Myocyte (in vitro differentiated cells): ENCODE measurements around the gene HOXD10. TPM values are rescaled to one million over a fixed set of nuclear protein-coding genes. Genes with fewer than 3 reads are reported as not detected.

Source experiments
- DNase-seq: peaks from one replicate; pipeline ENCODE4 v3.0.0-alpha.2; 2012; ENCODE audit warnings: low read depth
- polyA plus RNA-seq: library from polyadenylated mRNA; unstranded; fragments of >200 nt; gene quantifications from one replicate; pipeline ENCODE4 v1.2.1, GENCODE V29; 2012; ENCODE audit warnings: missing spikeins
- total RNA-seq: library from RNA; depleted of rRNA; stranded (reverse); fragments of >200 nt; gene quantifications from 2 replicates; pipeline ENCODE4 v1.2.3, GENCODE V29; 2014

The HOXD10 gene
- total RNA-seq: not detected in 2 replicates
- polyA plus RNA-seq: not detected

GRCh38 chr2:176115883-176116813 is at the start of gene HOXD10:
Gene HOXD10 (plus strand): TSS chr2:176116778. CDS start chr2:176116834, 56 bp downstream.
- no peak for DNase-seq

GRCh38 chr2:176067589-176068418 is 48.8 kb upstream of the HOXD10 start:
- no peak for DNase-seq

- DNase-seq: no peak
Observed at GRCh38 chr2:176068419-176068832, 48.2 kb upstream of the HOXD10 start.

GRCh38 chr2:176071330-176072291 is 45.0 kb upstream of the HOXD10 start:
- no peak for DNase-seq

- no peak for DNase-seq
Observed at GRCh38 chr2:176072292-176072669, 44.3 kb upstream of the HOXD10 start.

GRCh38 chr2:176072951-176073904 is 43.4 kb upstream of the HOXD10 start:
- no peak for DNase-seq

GRCh38 chr2:176074919-176075425 is 41.6 kb upstream of the HOXD10 start:
- DNase-seq: no peak

GRCh38 chr2:176075481-176075880 is 41.1 kb upstream of the HOXD10 start:
- no peak for DNase-seq

- DNase-seq: no peak
Observed at GRCh38 chr2:176076063-176076462, 40.5 kb upstream of the HOXD10 start.

- no peak for DNase-seq
Observed at GRCh38 chr2:176076796-176077195, 39.8 kb upstream of the HOXD10 start.

- DNase-seq: no peak
Observed at GRCh38 chr2:176078541-176079284, 37.9 kb upstream of the HOXD10 start.

- DNase-seq: no peak
Observed at GRCh38 chr2:176079285-176079830, 37.2 kb upstream of the HOXD10 start.

- peak; percentile 42 for DNase-seq
Observed at GRCh38 chr2:176079831-176080539, 36.6 kb upstream of the HOXD10 start.

GRCh38 chr2:176080540-176081375 is 35.8 kb upstream of the HOXD10 start:
- no peak for DNase-seq

GRCh38 chr2:176081376-176081836 is 35.2 kb upstream of the HOXD10 start:
- DNase-seq: no peak

- DNase-seq: no peak
Observed at GRCh38 chr2:176081837-176082524, 34.6 kb upstream of the HOXD10 start.
